HG03342 (cell line): ENCODE data around the gene SNRNP25.
"Not testable (repeated sequence)": the region's sequence is repeated elsewhere in the genome, so short reads cannot be mapped to it uniquely, and the experiment has no call there.

ENCODE experiments used
- ATAC-seq: cut with Tn5 transposase; IDR thresholded peaks from one replicate; pipeline ENCODE4 v1.9.1; 2021; ENCODE audit warnings: mild to moderate bottlenecking, moderate library complexity; ENCODE audit not compliant: unreplicated experiment

The SNRNP25 gene

DNA sequence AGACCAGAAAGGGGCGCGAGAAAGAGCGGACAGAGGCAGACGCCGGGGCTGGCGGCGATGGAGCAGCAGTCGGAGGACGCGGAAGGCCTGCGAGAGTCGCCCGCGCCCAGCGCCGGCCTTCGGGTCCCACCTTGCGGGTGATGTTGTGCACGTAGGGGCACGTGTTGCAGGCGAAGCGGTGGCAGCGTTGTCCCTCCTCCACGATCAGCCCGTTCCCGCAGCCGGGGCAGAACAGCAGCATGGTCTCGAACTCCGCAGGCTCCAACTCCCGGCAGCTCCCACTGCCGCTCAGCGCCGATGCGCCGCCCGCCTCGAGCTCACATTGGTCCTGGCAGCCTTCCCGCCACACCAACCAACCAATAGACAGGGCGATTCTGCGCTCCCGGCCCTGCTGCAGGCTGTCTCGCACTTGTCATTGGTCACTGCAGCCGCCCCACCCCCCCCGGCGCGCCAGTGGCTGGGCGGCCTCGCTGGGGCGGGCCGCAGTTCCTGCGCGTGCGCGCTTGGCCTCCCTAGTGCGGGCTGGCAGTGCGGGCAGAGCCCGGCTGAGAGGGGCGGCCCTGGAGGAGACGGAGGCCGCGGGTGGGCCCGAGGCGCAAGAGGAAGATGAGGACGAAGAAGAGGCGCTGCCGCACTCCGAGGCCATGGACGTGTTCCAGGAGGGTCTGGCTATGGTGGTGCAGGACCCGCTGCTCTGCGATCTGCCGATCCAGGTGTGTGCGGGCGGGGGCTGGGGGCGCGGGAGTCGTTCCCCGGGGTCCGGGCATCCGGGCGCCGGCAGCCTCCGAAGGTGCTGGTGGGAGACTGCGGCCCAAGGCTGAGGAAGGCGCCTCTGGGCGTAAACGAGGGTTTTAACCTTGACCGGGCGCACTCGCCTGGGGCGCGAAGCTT, at the start of gene SNRNP25, which contains the start of gene POLR3K:
TSS of gene SNRNP25 (plus strand) at position 483 of the 891 bp plus-strand sequence. CDS start at position 672, 189 bp downstream.
TSS of gene POLR3K (minus strand) at position 263 of the 891 bp plus-strand sequence. CDS start at position 241, 22 bp downstream.
- ATAC-seq, result peak; percentile 94

DNA sequence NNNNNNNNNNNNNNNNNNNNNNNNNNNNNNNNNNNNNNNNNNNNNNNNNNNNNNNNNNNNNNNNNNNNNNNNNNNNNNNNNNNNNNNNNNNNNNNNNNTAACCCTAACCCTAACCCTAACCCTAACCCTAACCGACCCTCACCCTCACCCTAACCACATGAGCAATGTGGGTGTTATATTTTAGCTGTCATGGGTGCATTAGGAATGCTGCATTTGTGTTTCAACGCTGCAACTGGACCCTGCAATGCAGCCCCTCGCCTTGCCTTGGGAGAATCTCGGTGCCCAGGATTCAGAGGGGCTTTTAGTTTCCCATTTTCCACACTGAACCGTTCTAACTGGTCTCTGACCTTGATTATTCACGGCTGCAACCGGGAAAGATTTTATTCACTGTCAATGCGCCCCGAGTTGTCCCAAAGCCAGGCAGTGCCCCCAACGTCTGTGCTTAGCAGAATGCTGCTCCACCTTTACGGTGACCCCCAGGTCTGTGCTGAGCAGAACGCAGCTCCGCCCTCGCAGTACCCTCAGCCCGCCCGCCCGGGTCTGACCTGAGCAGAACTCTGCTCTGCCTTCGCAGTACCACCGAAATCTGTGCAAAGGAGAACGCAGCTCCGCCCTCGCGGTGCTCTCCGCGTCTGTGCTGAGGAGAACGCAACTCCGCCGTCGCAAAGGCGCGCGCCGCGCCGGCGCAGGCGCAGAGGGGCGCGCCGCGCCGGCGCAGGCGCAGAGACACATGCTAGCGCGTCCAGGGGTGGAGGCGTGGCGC, 43.5 kb upstream of the SNRNP25 start:
- no peak for ATAC-seq

DNA sequence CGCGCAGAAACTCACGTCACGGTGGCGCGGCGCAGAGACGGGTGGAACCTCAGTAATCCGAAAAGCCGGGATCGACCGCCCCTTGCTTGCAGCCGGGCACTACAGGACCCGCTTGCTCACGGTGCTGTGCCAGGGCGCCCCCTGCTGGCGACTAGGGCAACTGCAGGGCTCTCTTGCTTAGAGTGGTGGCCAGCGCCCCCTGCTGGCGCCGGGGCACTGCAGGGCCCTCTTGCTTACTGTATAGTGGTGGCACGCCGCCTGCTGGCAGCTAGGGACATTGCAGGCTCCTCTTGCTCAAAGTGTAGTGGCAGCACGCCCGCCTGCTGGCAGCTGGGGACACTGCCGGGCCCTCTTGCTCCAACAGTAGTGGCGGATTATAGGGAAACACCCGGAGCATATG, 42.9 kb upstream of the SNRNP25 start:
- not testable (repeated sequence) for ATAC-seq

DNA sequence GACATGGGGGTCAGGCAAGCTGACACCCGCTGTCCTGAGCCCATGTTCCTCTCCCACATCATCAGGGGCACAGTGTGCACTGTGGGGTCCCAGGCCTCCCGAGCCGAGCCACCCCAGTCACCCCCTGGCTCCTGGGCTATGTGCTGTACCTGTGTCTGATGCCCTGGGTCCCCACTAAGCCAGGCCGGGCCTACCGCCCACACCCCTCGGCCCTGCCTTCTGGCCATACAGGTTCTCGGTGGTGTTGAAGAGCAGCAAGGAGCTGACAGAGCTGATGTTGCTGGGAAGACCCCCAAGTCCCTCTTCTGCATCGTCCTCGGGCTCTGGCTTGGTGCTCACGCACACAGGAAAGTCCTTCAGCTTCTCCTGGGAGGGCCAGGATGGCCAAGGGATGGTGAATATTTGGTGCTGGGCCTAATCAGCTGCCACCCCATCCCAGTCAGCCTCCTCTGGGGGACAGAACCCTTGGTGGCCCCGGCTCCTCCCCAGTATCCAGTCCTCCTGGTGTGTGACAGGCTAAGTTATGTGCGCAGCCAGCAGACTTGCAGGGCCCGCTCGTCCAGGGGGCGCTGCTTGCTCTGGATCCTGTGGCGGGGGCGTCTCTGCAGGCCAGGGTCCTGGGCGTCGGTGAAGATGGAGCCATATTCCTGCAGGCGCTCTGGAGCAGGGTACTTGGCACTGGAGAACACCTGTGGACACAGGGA, 36.4 kb upstream of the SNRNP25 start:
- not testable (repeated sequence) for ATAC-seq

DNA sequence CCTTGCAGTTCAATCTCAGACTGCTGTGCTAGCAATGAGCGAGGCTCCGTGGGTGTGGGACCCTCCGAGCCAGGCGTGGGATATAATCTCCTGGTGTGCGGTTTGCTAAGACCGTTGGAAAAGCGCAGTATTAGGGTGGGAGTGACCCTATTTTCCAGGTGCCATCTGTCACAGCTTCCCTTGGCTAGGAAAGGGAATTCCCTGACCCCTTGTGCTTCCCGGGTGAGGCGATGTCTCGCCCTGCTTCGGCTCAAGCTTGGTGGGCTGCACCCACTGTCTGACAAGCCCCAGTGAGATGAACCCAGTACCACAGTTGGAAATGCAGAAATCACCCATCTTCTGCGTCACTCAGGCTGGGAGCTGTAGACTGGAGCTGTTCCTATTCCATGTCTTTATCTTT, 32.7 kb upstream of the SNRNP25 start:
- ATAC-seq, result not testable (repeated sequence)

GRCh38 chr16:24151-24550, 29.5 kb upstream of the SNRNP25 start:
- ATAC-seq, result not testable (repeated sequence)

- ATAC-seq, result peak; percentile 52
Observed at GRCh38 chr16:25926-26348, 27.7 kb upstream of the SNRNP25 start.

DNA sequence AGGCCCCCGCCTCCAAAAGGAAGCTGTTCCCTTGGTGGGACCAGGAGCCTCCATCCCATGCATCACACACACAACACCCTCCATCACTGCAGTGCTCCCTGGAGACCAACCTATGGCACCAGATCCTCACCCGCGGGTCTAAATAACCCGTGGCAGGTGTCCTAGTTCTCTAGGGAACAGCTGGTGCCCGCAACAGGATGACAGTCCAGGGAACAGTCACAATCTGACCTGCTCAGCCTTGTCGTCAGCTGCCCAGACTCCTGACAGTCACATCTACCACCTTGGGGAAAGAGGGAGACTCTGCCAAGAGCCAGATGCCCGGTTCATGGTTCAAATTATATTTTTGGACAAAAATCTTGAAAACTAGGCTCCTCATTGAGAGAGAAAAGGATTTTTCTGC, 23.0 kb upstream of the SNRNP25 start:
- not testable (repeated sequence) for ATAC-seq

GRCh38 chr16:33154-33876, 20.3 kb upstream of the SNRNP25 start:
- not testable (repeated sequence) for ATAC-seq

GRCh38 chr16:33877-34647, 19.6 kb upstream of the SNRNP25 start:
- no peak for ATAC-seq

GRCh38 chr16:34648-34987, 19.0 kb upstream of the SNRNP25 start:
- ATAC-seq, result no peak

DNA sequence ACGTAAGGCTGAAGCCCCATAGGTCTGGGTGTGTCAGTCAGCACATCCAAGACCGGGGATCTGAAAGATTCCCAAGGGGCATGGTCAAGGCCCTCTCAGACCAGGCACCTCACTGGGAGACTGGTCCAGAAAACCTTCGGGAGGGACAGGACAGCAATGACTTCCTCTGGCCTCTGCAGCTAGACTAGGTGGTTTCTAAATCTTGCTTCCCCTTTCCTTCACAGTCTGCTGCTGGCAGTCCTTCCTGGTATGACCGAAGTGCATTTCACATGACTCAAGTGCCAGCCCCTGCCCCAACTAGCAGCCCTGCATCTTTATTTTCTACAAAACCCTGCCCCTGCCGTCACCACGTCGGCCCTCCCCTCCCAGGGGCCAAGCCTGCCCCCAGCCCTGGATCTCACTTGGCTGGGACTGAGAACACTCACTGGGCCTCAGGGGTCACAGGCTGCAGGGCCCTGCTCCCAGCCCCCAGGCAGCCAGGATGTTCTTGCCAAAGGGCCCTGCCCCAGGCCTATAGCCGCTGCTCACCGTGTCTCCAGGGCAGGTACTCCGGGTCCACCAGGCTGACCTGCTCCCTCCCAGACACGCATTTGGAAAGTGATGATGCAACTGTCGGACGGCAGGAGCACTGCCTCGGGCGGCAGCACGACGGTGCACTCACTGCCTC, 18.5 kb upstream of the SNRNP25 start:
- ATAC-seq, result no peak

DNA sequence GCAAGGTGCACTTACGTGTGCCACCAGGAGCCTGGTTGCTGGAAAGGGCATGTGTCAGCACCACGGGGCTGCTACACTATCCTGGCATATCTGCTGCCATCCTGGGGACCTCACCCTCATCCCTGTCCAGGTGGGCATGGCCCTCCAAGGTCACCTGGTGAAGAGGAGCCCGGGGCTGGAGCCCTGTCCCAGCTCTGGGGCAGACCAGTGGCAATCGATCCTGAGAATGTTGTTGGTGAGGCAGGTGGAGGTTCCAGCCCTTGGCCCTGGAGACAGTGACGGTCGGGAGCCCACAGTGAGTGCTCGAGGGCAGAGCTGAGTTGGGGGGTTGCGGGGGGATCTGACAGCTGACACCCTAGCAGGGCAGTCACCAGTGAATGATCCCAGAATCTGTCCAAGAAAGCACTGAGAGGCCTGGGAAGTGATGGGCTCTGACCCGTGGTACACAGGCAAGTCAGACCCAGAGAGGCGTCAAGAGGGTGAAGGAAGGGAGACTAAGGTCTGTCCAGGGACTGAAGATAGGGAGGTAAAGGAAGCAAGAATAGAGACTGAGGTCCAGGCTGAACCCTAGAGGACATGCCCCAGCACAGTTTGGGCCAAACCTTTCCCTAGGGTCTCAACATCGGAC, 17.8 kb upstream of the SNRNP25 start:
- no peak for ATAC-seq

- no peak for ATAC-seq
Observed at GRCh38 chr16:36336-36984, 17.2 kb upstream of the SNRNP25 start.

DNA sequence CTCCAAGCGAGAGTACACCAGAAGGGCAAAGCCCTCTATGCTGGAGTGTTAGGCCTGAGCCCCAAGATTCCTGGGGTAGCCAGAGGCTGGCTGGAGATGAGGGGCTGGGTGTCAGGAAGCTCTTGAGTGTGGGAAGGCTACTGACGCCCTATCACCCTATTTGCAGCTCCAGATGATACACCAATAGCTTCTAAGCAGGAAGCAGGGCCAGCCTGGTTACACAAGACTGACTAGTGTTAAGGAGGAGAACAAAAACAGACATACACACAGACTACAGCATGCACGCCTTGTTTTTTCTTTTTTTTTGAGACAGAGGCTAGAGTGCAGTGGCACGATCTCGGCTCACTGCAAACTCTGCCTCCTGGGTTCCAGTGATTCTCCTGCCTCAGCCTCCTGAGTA, 16.1 kb upstream of the SNRNP25 start:
- no peak for ATAC-seq

DNA sequence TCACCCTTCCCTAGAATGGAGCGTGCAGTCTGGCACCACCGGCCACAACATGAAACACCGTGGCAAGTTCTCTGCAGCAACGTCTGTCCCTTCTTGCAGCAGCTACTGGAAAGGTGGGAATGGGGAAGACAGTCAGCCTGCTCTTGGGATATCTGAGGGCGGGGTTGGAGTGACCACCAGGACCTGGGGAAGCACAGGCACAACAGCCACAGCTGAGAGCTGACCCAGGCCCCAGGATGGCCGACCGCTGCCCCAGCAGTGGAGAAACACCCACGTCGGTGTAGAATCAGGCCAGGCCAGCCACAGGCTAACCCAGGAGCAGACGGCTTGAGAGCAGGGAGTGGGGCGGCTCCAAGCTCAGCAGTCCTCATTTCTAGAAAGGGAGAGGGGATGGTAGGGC, 15.4 kb upstream of the SNRNP25 start:
- ATAC-seq, result not testable (repeated sequence)

GRCh38 chr16:38941-39892, 14.4 kb upstream of the SNRNP25 start:
- peak; percentile 69 for ATAC-seq
